ENCODE measurements around the gene TSEN54. TPM values are rescaled to one million over a fixed set of nuclear protein-coding genes. Genes with fewer than 3 reads are reported as not detected.
A peak's percentile ranks its signal among the peaks of the same experiment; 100 is the strongest.

The TSEN54 gene
- total and polyA plus RNA-seq, 7 donors, result 5.7 to 14.9 (median 9.7) TPM

- no peak overlapping the region for H3K4me3 ChIP-seq
- no peaks in the 10 kb centered on the region for H3K9me3 ChIP-seq
- TF ChIP-seq CTCF (IDR thresholded peaks at IDR 0.05), result peak; percentile 52
- WGBS, 3 donors, result 60 to 63% (median 62%) methylated on average over 32 of the region's 32 CpGs
- no peak overlapping the region for H3K27ac ChIP-seq
- H3K36me3 ChIP-seq (ENCODE audit: insufficient read depth in 1 of 2, low read depth in 1 of 2), result peaks cover 0 to 71% of the 10 kb centered on the region in 2 donors
- intact Hi-C loops (cut with DNase I), result no loop called here
- no peaks in the 10 kb centered on the region for H3K27me3 ChIP-seq (ENCODE audit: insufficient read depth in 3 of 3, low read length in 2 of 3)
- ATAC-seq (peak; percentile 48 to 75 (median 60)), DNase-seq (no peak)
- H3K4me1 ChIP-seq, result peaks cover 22% of the 10 kb centered on the region
Observed at GRCh38 chr17:75504347-75505151, 11.8 kb upstream of the TSEN54 start.

- DNase-seq (no peak), ATAC-seq (no peak)
- H3K27ac ChIP-seq, result no peak overlapping the region
- no peaks in the 10 kb centered on the region for H3K27me3 ChIP-seq (ENCODE audit: insufficient read depth in 3 of 3, low read length in 2 of 3)
- peaks cover 0 to 68% of the 10 kb centered on the region in 2 donors for H3K36me3 ChIP-seq (ENCODE audit: insufficient read depth in 1 of 2, low read depth in 1 of 2)
- no peak overlapping the region for H3K4me3 ChIP-seq
- peaks cover 27% of the 10 kb centered on the region for H3K4me1 ChIP-seq
- no peaks in the 10 kb centered on the region for H3K9me3 ChIP-seq
- WGBS, 3 donors, result 66 to 82% (median 76%) methylated on average over 4 of the region's 4 CpGs
- intact Hi-C loops (cut with DNase I), result no loop called here
- TF ChIP-seq CTCF (IDR thresholded peaks at IDR 0.05), result no peak
Observed at GRCh38 chr17:75505152-75505409, 11.2 kb upstream of the TSEN54 start.

GRCh38 chr17:75505640-75506039, 10.7 kb upstream of the TSEN54 start:
- Histone ChIP-seq H3K9me3 (no peaks in the 10 kb centered on the region), H3K4me1 (peaks cover 33% of the 10 kb centered on the region), H3K4me3 (no peak overlapping the region), H3K27me3 (ENCODE audit: insufficient read depth in 3 of 3, low read length in 2 of 3) (no peaks in the 10 kb centered on the region), H3K36me3 (ENCODE audit: insufficient read depth in 1 of 2, low read depth in 1 of 2) (peaks cover 0 to 68% of the 10 kb centered on the region in 2 donors), H3K27ac (no peak overlapping the region)
- intact Hi-C loops (cut with DNase I), result no loop called here
- WGBS, 3 donors, result 85 to 87% (median 87%) methylated on average over 15 of the region's 15 CpGs
- no peak for ATAC-seq
- DNase-seq, result no peak
- no peak for TF ChIP-seq CTCF (IDR thresholded peaks at IDR 0.05)

GRCh38 chr17:75506134-75506533, 10.2 kb upstream of the TSEN54 start:
- no peak for DNase-seq
- no peak for ATAC-seq
- Histone ChIP-seq H3K4me1 (peaks cover 38% of the 10 kb centered on the region), H3K9me3 (no peaks in the 10 kb centered on the region), H3K36me3 (ENCODE audit: insufficient read depth in 1 of 2, low read depth in 1 of 2) (peaks cover 0 to 68% of the 10 kb centered on the region in 2 donors), H3K27me3 (ENCODE audit: insufficient read depth in 3 of 3, low read length in 2 of 3) (no peaks in the 10 kb centered on the region), H3K27ac (no peak overlapping the region), H3K4me3 (no peak overlapping the region)
- 87 to 90% (median 87%) methylated on average over 21 of the region's 21 CpGs for WGBS, 3 donors
- intact Hi-C loops (cut with DNase I), result no loop called here
- no peak for TF ChIP-seq CTCF (IDR thresholded peaks at IDR 0.05)

- no peak overlapping the region for H3K27ac ChIP-seq
- 86 to 92% (median 89%) methylated on average over 16 to 20 of the region's 20 CpGs for WGBS, 3 donors
Observed at GRCh38 chr17:75506888-75507287, 9.4 kb upstream of the TSEN54 start.

More at GRCh38 chr17:75506888-75507287, 9.4 kb upstream of the TSEN54 start:
- Histone ChIP-seq H3K4me1 (peaks cover 42% of the 10 kb centered on the region), H3K27me3 (ENCODE audit: insufficient read depth in 3 of 3, low read length in 2 of 3) (no peaks in the 10 kb centered on the region), H3K4me3 (no peak overlapping the region), H3K36me3 (ENCODE audit: insufficient read depth in 1 of 2, low read depth in 1 of 2) (peaks cover 0 to 68% of the 10 kb centered on the region in 2 donors), H3K9me3 (no peaks in the 10 kb centered on the region)
- ATAC-seq (no peak), DNase-seq (no peak)
- intact Hi-C loops (cut with DNase I), result no loop called here
- TF ChIP-seq CTCF (IDR thresholded peaks at IDR 0.05), result no peak
